Stimulated activated CD8-positive, alpha-beta memory T cell treated with anti-CD3 and anti-CD28 coated beads, Interleukin-12 subunit alpha, Interleukin-12 subunit beta, amount 100 ng/mL, for 24 hours (primary cell): ENCODE measurements around the gene NEMP1.
"Not testable (repeated sequence)": the region's sequence is repeated elsewhere in the genome, so short reads cannot be mapped to it uniquely, and the experiment has no call there.

ENCODE experiments used
- DNase-seq: peaks from one replicate; pipeline ENCODE4 v3.0.0-alpha.2; 2020; ENCODE audit errors: extremely low read depth

Gene NEMP1

DNA sequence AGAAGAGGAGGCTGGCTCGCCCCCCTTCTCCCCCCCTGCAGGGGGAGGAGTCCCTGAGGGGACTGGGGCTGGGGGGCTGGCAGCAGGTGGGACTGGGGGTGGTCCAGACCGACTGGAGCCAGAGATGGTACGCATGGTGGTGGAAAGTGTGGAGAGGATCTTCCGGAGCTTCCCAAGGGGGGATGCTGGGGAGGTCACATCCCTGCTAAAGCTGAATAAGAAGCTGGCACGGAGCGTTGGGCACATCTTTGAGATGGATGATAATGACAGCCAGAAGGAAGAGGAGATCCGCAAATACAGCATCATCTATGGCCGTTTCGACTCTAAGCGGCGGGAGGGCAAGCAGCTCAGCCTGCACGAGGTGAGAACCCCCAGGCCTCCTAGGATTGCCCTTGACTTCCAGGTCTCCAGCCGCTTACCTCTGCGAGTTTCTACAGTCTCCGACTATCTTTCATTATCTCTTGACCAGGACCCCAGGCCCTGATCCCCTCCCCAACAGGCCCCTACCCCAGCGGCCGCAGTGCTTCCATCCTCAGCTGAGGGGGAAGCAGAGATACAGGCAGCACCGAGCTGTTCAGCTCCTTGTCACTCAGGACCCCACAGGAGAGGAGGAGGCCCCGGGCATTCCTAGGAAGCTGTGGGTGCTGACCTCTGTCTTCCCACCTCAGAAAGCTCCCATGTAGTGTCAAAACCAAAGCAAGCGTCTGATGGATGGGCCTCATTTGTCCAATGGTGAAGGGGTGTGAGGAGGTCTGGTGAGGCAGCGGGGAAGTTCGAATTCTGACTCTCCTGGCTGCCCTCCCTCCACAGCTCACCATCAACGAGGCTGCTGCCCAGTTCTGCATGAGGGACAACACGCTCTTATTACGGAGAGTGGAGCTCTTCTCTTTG, 13.3 kb upstream of the NEMP1 start:
- DNase-seq, result no peak

DNA sequence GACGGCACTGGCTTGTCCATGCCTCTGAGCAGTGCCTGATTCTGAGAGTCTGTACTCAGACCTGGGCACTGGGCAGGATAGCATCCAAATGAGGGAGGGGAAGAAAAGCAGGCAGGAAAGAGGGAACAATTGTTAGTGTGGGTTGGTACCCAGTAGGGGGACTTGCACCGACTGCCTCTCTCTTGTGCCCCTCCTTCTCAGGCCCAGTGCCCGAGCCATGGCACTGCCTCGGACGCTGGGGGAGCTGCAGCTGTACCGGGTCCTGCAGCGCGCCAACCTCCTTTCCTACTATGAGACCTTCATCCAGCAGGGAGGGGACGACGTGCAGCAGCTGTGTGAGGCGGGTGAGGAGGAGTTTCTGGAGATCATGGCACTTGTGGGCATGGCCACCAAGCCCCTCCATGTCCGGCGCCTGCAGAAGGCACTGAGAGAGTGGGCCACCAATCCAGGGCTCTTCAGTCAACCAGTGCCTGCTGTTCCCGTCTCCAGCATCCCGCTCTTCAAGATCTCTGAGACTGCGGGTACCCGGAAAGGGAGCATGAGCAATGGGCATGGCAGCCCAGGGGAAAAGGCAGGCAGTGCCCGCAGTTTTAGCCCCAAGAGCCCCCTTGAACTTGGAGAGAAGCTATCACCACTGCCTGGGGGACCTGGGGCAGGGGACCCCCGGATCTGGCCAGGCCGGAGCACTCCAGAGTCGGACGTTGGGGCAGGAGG, 12.5 kb upstream of the NEMP1 start:
- no peak for DNase-seq

GRCh38 chr12:57090490-57090889, 11.9 kb upstream of the NEMP1 start:
- no peak for DNase-seq

DNA sequence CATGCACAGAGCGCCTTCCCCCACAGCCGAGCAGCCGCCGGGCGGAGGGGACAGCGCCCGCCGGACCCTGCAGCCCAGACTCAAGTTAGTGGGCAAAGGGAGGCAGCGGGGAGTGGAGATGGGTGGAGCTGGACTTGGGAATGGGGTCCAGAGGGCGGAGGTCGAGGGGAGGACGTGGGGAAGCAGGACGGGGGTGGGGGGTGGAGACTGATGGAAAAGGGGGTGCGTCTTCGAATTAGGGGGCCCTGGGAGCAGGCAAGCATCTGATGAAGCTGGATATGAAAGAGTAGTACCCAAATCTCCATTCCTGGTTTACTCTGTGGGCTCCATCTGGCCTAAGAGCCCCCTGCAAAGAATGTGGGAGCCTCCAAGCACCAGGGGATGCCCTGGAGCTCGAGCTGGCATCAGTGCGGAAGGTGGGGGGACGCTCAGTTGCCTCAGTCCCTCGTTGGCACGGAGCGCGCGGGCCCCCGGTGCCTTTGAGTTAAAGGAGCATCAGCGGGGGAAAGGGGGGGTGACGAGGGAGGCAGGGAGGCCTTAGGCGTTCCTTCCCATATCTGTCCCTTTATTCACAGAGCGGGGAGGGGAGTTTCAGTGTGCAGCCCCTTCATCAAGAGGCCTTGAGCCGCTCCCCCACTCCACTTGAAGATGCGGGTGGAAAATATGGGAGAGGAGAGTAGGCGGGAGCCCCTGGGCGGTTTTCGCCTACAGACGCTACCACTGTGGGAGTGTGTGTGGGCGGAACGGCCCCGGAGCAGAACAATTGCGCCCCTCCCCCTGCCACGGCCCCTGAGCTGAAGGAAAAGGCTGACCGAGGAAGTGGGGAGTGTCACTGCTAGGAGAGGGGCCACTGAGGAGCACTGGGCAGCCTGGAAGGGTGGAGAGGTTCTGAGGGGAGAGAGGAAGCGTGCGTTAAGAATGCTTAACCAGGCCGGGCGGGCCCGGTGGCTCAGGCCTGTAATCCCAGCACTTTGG, 11.0 kb upstream of the NEMP1 start:
- no peak for DNase-seq

GRCh38 chr12:57088354-57089270, 10.0 kb upstream of the NEMP1 start, which contains the start of gene NAB2:
Gene NAB2, plus strand, starts transcription at chr12:57089114. Its CDS starts 158 bp downstream, at chr12:57089272.
- peak; percentile 79 for DNase-seq

GRCh38 chr12:57087691-57088353, 9.2 kb upstream of the NEMP1 start:
- DNase-seq, result peak; percentile 67

DNA sequence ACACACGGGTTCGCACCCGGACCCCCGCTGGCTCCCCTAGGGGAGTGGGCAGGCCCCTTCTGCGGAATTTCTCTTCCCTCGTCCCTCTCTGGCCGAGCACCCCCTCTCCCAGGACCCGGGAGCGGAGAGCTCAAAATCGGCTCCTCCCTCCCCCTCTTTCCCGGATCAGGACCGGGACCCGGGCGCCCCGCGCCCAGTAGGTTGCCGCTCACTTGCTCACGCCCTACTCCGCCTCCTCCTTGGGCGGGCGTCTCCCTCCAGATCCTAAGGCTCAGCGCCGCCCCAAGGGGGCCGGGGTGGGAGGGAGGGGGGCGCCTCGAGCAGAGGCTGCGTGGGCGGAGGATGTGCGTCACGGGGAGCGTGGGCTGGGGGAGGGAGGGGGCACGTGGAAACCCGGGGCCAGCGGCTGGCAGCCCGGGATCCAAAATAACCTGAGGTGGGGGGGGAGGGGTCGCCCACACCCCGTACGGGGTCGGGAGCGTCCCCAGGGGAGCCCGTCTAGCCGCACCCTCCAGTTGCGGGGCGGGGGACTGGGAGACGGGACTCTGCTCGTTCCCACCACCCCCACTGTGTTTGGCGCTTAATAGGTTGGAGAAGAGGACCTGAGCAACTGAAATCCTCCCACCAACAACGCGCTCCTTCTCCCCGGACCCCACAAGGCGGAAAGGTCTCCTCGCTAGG, 8.6 kb upstream of the NEMP1 start:
- peak; percentile 83 for DNase-seq

DNA sequence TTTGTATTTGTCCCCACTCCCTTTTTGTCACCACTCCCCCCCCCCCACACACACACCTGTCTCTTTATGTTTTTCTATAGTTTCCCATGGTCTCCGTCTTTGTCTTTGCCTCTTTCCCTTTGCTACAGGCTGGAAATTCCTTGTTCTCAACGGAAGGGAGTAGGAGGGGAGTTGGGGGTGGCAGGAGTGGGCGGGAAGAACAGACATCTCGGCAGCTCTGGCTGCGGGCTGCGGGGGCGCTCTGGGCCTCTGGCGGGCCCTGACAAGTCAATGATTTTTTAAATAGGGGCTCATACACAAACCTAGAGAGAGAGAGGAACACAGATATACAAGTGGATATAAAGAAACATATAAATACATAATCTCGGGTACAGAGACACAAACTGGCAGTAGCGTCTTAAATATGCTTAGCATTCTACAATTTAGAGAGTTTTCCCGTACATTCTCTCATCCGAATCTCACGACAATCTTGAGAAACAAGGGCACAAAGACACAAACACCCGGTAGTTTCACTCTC, 8.0 kb upstream of the NEMP1 start:
- DNase-seq, result no peak

DNA sequence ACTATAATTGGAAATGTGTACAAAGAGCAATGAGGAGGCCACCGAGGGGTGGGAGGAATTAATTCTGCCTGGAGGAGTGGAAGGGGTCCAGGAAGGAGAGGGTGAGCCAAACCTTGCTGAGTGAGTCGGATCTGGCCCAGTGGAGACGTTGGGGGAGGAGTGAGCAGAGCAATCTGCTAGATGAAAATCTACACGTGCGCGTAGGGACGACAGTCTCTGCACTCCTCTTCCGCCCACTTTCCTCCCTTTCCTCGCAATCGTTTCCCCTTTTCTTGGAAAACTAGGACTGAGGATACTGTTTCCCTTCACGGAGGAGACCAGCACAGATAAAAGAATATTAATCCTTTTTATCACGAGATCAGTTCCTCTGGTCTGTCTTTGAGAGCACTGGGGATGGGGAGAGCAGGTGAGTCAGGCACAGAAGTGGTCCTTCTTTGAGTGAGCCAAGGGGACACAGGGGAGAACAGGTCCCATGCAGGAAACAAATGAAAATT, 7.5 kb upstream of the NEMP1 start:
- no peak for DNase-seq

GRCh38 chr12:57080855-57081254, 2.3 kb upstream of the NEMP1 start:
- no peak for DNase-seq

DNA sequence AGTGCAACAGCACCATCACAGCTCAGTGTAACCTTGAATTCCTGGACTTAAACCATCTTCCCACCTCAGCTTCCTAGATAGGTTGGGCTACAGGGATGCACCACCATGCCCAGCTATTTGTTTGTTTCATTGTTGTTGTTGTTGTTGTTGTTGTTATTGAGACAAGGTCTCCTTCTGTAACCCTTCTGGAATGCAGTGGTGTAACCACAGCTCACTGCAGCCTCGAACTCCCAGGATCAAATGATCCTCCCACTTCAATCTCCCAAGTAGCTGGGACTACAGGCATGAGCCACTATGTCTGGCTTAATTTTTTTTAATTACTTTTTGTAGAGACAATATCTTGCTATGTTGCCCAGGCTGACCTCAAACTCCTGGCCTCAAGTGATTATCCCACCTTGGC, 1.2 kb upstream of the NEMP1 start:
- DNase-seq, result no peak

GRCh38 chr12:57073566-57074450, 4.8 kb downstream of the NEMP1 start:
- DNase-seq, result not testable (repeated sequence)

DNA sequence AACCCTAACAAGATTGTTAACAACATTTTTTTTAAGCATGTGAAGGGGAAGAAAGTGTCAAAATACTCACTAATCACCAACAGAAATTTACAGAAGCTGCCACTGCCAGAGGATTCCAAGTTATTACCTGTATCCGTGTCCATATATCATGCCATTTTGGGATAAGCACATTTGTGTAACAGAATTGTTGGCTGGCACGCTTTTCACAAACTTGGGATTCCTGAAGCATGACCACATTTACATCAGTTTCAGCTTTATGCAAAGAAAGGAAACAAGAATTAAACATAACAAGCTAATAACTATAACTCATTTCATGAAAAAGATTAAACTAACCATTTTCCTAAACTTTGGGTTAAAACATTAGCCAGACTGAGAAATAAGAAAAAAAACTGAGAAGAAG, 5.9 kb downstream of the NEMP1 start:
- DNase-seq, result no peak

DNA sequence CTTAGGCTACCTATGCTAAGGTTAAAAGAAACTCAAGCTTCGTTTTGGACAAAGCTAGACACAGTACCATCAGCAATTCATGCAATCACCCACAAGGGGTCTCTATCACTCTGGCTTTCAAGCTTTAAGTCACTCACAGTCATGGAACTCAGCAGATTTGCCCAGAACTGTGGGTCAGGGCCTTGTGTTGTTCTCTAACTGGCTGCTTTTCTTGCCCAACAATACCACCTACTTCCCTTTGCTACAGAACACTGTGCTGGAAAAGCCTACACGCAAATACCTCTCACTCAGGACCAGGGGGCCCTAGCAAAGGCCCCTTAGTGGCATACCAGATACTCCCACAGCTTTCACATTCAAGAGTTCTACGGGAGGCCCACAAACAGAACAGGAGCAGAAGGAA, 9.1 kb downstream of the NEMP1 start:
- DNase-seq, result no peak

GRCh38 chr12:57066245-57066644, 12.3 kb downstream of the NEMP1 start:
- no peak for DNase-seq

- no peak for DNase-seq
Observed at GRCh38 chr12:57063991-57064685, 14.5 kb downstream of the NEMP1 start.

- no peak for DNase-seq
Observed at GRCh38 chr12:57058454-57058853, 20.1 kb downstream of the NEMP1 start.
